ENCODE data around the gene OR4D2. TPM values are rescaled to one million over a fixed set of nuclear protein-coding genes. Genes with fewer than 3 reads are reported as not detected.

Gene OR4D2
- polyA plus RNA-seq, 1 of the 3 experiments (the other 2 are of a cell fraction): not detected

GRCh38 chr17:58184308-58184985, 17.7 kb downstream of the OR4D2 start:
- POLR2A ChIA-PET: no interaction called here
- no peaks in the 10 kb centered on the region for H3K9me2 ChIP-seq
- H3K4me2 ChIP-seq: no peak overlapping the region
- no peaks in the 10 kb centered on the region for H3K36me3 ChIP-seq (replicated peaks in 1 of 2; ENCODE audit: control insufficient read depth in 1 of 2, insufficient read depth in 2 of 2, low read length in 1 of 2)
- no peaks in the 10 kb centered on the region for H3K4me1 ChIP-seq (ENCODE audit: control insufficient read depth in 1 of 2, insufficient read depth in 2 of 2, low read depth in 1 of 2, low read length in 1 of 2)
- 50% methylated on average over 10 of the region's 10 CpGs for WGBS (ENCODE audit: low lambda C conversion rate)
- no peaks in the 10 kb centered on the region for H4K20me1 ChIP-seq (ENCODE audit: insufficient read depth)
- no peak overlapping the region for H3K27ac ChIP-seq (ENCODE audit: low read depth in 2 of 2, low read length in 1 of 2)
- no peak overlapping the region for H3K4me3 ChIP-seq (ENCODE audit: low read depth in 2 of 2, low read length in 1 of 2)
- H2AFZ ChIP-seq (ENCODE audit: low read depth): no peak overlapping the region
- H3K9me3 ChIP-seq: no peaks in the 10 kb centered on the region
- CTCF ChIA-PET: interaction anchor here (0.9 to 1.2 kb wide), 3 partner anchors 17 to 35 kb away, joined by 3 read pairs; partner anchors contain the start of gene MKS1
- no peak for TF ChIP-seq USF1 (IDR thresholded peaks at IDR 0.05; ENCODE audit: borderline replicate concordance, low read depth)
- peak; percentile 42 for TF ChIP-seq JUND (IDR thresholded peaks at IDR 0.05)
- peak; percentile 24 for DNase-seq
- H3F3A ChIP-seq (replicated peaks; ENCODE audit: insufficient read depth): no peaks in the 10 kb centered on the region
- H3K27me3 ChIP-seq (ENCODE audit: insufficient read depth): peaks cover 20% of the 10 kb centered on the region; the same call in 1 of the 2 replicates
- no peaks in the 10 kb centered on the region for H3K79me2 ChIP-seq (ENCODE audit: insufficient read depth)
- H3K9ac ChIP-seq: no peak overlapping the region

GRCh38 chr17:58184986-58185761, 18.4 kb downstream of the OR4D2 start:
- Histone ChIP-seq H3K4me3 (ENCODE audit: low read depth in 2 of 2, low read length in 1 of 2) (no peak overlapping the region), H3K27me3 (ENCODE audit: insufficient read depth) (peaks cover 20% of the 10 kb centered on the region; the same call in 1 of the 2 replicates), H2AFZ (ENCODE audit: low read depth) (no peak overlapping the region), H3K9me2 (no peaks in the 10 kb centered on the region), H3K4me2 (no peak overlapping the region), H3K27ac (ENCODE audit: low read depth in 2 of 2, low read length in 1 of 2) (no peak overlapping the region), H3K4me1 (ENCODE audit: control insufficient read depth in 1 of 2, insufficient read depth in 2 of 2, low read depth in 1 of 2, low read length in 1 of 2) (no peaks in the 10 kb centered on the region; a peak in 1 of 4 replicates), H3K79me2 (ENCODE audit: insufficient read depth) (no peaks in the 10 kb centered on the region), H3K36me3 (replicated peaks in 1 of 2; ENCODE audit: control insufficient read depth in 1 of 2, insufficient read depth in 2 of 2, low read length in 1 of 2) (no peaks in the 10 kb centered on the region), H4K20me1 (ENCODE audit: insufficient read depth) (no peaks in the 10 kb centered on the region), H3K9ac (no peak overlapping the region), H3F3A (replicated peaks; ENCODE audit: insufficient read depth) (no peaks in the 10 kb centered on the region), H3K9me3 (no peaks in the 10 kb centered on the region)
- ChIA-PET CTCF (interaction anchor here (0.6 to 1.5 kb wide), 5 partner anchors 9 to 28 kb away, joined by 3 to 4 read pairs (median 3); no protein-coding TSS in a partner anchor), POLR2A (no interaction called here)
- 61% methylated on average over 8 of the region's 8 CpGs for WGBS (ENCODE audit: low lambda C conversion rate)
- peak; percentile 17 for DNase-seq
- TF ChIP-seq YY1 (IDR thresholded peaks at IDR 0.05; ENCODE audit: low read depth): no peak
- TF ChIP-seq TEAD4 (IDR thresholded peaks at IDR 0.05; ENCODE audit: borderline replicate concordance, insufficient read depth): no peak
- no peak for TF ChIP-seq SMC3 (IDR thresholded peaks at IDR 0.05; ENCODE audit: low read depth, low read length)
- TF ChIP-seq TCF12 (IDR thresholded peaks at IDR 0.05): no peak
- TF ChIP-seq FOSL2 (IDR thresholded peaks at IDR 0.05; ENCODE audit: borderline replicate concordance, low read depth): no peak
- TF ChIP-seq MXI1 (IDR thresholded peaks at IDR 0.05; ENCODE audit: low read depth, low read length): no peak
- no peak for TF ChIP-seq NRF1 (IDR thresholded peaks at IDR 0.05; ENCODE audit: low read depth, low read length)
- TF ChIP-seq ZBTB33 (IDR thresholded peaks at IDR 0.05; ENCODE audit: borderline replicate concordance, low read depth): no peak
- no peak for TF ChIP-seq RFX5 (IDR thresholded peaks at IDR 0.05; ENCODE audit: low read length)
- no peak for TF ChIP-seq CHD2 (IDR thresholded peaks at IDR 0.05; ENCODE audit: low read length, partially characterized antibody)
- no peak for TF ChIP-seq USF2 (IDR thresholded peaks at IDR 0.05; ENCODE audit: borderline replicate concordance, low read depth, low read length)
- TF ChIP-seq RAD21 (IDR thresholded peaks at IDR 0.05; ENCODE audit: low read length): no peak
